NCI-H510A (cell line): ENCODE data around the gene ABCA2.

Source experiments
- DNase-seq: peaks from one replicate; lab custom pipeline; 2025; lab: John Stamatoyannopoulos, UW

ABCA2 gene

DNA sequence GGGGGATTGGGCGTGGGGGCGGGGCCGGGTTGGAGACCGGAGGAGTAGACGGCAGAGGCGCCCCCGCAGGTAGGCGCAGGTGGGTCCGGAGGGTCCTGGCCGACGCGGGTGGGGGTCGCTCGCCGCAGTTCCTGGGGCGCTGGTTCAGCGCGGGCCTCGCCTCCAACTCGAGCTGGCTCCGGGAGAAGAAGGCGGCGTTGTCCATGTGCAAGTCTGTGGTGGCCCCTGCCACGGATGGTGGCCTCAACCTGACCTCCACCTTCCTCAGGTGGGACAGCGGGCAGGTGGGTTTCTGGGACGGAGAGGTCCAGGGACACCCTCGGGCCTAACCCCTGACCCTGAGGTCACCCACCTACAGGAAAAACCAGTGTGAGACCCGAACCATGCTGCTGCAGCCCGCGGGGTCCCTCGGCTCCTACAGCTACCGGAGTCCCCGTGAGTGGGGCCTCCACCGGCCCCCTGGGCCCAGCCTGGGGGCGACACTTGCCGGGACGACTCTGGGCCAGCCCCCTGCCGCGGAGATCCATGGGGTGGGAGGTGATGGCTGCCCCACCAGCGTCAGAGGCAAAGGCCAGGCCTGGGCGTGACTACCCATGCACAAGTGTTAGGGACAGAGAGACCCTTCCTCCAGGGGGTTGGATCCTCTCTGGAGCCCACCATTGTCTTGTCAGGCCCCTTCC, 49.0 kb downstream of the ABCA2 start:
- no peak for DNase-seq

DNA sequence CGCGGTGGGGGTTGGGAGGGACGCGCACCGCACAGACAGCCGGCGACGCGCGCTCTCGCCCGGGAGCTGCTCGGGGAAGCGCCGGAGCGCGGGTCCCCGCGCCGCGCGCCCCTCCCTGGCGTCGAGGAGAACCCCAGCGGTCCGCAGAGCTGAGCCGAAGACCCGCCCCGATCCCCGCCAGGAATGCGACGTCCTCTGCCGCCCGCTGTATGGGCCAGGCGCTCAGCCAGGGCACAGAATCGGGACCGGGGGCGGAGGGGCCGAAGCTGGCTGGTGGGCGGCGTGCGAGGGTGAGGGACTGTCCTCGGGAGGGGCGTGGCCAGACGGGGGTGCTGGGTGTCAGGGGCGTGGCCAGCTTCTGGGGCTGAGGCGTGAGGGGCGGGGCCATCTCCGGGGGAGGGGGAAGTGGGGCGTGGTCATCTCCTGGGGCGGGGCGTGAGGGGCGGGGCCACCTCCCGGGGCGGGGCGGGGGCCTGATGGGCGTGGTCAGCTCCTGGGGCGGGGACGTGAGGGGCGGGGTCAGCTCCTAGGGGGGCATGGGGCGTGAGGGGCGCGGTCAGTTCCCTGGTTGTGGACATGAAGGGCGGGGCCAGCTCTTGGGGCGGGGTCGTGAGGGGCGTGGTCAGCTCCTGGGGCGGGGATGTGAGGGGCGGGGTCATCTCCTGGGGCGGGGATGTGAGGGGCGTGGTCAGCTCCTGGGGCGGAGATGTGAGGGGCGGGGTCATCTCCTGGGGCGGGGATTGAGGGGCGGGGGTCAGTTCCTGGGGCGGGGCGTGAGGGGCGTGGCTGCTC, 49.8 kb downstream of the ABCA2 start:
- no peak for DNase-seq

DNA sequence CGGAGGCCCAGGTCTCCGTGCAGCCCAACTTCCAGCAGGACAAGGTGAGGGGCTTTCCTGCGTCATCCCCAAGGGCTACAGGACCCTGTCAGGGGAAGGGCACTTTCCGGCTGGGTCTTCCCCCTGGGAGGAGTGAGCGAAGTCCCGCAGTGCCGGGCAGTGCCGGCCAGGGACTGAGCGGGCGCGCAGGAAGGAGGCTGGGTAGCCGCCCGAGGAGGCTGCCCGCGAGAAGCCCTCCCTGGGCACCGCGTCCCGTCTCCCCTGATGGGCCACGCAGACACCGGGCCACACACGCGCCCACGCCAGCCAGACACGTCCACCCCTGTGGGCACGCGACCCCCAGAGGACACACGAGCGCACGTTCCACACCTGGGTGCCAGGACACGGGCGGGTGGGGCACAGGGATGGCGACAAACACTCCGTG, 50.4 kb downstream of the ABCA2 start:
- DNase-seq = no peak

DNA sequence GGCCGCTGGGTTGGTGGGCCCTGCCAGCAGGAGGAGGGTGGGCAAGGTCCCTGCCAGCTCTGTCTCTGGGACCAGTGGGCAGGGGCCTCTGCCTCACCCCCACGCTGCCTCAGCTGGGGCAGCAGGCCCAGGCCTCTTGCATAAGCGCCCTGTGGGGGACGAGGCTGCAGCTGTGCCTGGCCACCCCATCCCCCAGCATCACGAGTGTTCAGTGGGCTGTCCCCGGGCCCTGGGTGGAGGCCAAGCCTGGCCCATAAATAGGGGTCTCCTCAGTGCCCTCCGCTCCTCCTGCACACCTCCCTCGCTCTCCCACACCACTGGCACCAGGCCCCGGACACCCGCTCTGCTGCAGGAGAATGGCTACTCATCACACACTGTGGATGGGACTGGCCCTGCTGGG, 50.8 kb downstream of the ABCA2 start, which contains the start of gene PTGDS:
PTGDS (plus strand) TSS at position 282 of the 400 bp plus-strand sequence; CDS start at position 357, 75 bp downstream.
- DNase-seq = no peak

DNA sequence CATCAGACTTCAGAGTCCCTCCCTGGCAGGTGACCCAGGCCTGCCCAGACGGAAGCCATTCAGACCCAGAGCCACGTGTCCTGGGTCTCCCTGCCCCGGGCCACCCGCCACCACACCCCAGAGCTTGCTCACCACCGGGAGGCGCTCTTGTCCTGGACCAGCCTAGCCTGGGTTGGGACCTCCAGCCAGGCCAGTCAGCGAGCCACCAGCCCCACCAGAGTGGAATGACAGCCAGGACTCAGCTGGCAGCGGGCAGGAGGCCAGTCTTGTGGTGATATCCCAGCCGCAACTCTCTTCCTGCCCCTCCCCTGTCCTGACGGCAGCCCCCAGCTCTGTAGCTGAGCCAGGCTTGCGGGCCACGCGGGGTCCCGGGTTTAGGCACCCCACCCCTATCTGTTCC, 52.4 kb downstream of the ABCA2 start:
- DNase-seq = no peak

DNA sequence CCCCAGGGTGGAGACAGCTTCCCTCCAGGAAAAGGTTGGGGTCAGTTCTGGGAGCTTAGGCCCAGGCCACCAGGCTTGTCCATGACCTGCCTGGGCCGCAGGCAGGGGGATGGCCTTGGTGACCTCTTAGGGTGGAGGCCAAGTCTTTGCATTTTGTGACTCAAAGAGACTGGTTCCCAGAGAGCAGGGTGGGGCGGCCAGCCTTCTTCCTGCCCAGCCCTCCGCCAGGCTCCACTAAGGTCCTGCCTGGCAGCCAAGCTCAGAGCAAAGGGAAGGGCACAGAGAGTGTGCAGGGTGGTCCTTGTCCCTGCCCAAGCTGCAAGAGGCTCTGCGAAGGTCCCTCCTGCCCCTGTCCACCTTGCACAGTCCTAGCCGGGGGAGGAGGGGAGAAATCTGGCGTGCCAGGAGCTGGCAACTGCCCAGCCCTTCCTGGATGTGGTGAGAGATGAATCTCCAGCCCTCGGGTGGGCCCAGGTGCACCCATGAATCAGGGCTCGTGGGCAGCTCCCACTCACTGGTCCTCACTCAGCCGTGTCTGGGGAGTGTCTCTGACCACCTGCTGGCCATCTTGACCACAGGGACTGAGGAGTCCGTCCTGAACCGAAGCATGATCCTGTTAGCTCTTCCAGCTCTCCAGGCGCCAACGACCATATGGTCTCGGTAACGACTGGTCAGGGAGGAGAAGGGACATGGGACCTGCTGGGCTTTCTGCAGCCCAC, 53.1 kb downstream of the ABCA2 start:
- no peak for DNase-seq

DNA sequence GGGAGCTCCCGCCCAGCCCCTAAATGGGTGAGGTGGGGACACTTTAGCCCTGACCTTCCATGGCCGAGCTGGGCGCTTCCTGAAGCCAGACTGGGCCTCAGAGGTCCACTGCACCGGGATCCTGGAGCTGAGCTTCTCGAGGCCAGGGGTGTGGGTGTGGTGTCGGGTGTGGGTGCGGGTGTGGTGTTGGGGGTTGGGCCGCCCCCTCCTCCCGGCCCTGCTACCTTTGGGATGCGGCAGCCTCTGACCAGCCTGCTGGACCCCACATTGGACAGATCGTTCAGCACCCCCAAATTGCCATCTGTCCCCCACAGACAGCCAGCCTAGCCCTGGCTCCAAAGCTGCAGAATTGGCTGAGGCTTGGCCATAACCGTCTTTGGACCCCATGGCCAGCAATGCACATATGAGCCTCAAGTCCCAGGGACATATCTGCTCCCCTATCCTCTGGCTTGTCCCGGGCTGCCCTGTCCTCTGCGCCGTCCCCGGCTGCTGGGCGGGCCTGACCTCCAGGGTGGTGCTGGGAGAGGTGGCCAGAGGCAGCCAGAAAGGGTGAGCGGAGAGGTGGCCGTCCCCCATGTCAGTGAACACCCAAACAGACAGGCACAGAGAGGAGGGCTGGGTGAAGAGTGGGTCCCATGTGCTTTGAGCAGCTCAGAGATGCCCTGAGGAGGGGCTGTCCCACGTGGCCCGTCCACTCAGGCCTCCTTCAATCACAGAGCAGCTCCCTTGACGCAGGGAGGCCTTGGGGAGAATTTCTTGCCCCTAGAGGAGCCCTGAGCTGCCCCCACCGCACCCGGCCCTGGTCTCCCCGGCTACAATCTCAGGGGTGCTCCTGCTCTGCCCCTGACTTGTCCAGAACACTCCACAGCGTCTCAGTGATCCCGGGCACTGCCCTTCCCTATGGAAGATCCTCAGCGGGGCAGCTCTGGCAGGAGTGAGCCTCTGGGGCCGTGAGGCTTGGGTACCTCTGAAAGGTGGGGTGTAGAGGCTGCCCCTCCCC, 54.1 kb downstream of the ABCA2 start:
- DNase-seq = no peak

DNA sequence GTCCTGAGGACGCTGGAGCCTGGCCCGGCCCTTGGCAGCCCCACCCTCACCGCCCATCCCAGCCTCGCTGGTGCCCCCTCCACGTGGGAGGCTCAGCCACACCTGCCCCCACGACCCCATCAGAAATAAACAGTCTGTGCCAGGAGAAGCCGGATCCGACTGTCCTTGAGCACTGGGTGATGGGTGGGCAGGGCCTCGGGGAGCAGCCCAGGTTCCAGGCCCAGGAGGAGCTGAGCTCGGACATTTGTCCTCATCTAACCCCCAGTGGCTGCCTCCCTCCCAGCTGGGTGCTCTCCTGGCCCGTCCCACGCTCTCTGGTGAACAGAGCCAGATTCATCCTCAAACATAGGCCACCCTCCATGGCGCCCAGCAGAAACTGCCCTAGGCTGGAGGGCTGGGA, 55.3 kb downstream of the ABCA2 start:
- no peak for DNase-seq

DNA sequence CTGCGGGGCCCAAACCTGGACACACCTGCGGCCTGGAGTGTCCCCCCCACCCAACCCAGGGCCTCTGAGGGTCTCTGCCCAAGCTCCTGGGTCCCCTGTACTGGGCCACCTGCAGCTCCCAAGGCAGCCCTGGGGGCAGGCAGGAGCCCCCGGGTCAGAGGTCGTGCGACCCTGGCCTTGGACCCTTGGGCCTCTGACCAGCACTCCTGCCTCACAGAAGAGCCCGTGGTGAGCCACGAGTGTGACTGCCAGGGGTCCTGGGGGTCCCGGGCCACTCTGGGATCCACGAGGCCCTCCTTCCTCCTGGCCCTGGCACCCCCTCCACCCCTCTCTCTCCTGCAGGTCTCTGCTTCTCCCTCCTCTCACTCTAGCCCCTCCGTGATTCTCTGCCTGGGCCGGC, 55.7 kb downstream of the ABCA2 start:
- DNase-seq = no peak

DNA sequence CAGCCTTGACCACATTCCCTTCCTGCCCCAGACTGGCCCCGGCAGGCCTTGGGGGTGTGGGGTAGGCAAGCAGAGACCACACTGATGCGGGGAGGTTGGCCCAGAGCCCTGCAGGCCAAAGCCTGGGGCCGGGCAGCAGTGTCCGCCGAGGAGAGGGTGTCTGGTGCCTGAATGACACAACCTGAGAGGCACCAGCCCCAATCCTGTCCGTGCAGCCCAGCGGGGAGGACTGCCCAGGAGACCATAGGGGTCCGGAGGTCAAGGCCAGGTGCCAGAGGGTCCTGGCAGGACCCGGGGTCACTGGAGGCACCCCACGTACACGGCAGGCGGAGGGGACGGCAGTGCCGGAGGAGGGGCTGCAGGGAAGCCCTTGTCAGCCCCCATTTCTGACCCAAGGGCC, 56.3 kb downstream of the ABCA2 start:
- no peak for DNase-seq

DNA sequence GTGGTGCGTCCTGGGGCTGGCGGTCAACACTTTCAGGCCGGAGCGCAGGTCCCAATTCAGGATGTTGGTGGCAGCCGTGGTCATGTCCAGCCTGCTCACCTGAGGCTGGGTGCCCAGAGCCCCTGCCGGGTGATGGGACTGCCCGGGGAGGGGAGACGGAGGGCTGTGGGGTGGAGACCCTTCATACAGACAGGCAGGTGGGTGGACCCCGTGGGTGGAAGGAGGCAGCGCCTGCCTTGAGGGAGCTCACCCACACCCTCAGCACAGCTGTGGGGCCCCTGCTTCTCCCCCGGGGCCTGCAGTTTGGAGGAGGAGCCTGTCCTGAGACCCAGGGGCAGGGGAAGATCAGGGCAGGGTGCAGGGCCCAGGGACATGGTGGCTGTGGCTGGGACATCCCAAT, 57.7 kb downstream of the ABCA2 start:
- DNase-seq = no peak

DNA sequence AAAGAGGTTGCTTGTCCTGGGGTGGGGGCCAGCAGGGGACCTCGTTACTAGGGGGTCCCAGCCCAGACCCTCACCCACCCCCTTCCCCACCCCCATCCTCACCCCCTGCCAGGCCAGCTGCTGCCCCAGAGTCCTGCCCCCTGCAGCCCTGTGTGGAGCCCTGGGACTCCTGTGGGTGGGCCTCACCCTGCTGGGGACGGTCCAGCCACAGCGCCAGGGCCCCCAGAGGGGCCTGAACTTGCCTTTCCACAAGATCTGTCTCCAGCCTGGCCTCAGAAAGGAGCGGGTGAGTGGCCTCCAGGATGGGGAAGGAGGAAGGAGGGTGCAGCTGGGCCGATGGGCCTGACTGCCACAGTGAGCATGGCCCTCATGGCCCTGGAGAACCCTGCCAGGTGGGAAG, 58.3 kb downstream of the ABCA2 start:
- DNase-seq = no peak

DNA sequence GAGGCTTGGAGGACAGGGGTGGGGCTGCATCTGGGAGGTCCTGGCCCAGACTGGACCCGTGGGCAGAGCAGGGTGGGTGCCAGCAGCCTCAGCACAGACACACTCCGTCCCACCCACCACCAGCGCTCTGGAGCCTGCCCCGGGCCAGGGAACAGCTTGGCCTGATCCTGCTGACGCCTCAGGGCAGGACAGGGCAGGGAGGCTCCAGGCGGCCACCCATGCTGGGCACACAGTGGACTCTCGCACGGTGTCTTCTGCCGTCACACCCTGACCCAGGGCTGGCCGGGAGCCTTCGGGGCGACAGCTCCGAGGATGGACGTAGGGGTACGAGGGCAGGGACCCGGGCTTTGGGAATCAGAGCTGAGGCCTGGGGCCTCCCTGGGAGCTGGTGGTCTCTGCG, 58.9 kb downstream of the ABCA2 start:
- DNase-seq = no peak

DNA sequence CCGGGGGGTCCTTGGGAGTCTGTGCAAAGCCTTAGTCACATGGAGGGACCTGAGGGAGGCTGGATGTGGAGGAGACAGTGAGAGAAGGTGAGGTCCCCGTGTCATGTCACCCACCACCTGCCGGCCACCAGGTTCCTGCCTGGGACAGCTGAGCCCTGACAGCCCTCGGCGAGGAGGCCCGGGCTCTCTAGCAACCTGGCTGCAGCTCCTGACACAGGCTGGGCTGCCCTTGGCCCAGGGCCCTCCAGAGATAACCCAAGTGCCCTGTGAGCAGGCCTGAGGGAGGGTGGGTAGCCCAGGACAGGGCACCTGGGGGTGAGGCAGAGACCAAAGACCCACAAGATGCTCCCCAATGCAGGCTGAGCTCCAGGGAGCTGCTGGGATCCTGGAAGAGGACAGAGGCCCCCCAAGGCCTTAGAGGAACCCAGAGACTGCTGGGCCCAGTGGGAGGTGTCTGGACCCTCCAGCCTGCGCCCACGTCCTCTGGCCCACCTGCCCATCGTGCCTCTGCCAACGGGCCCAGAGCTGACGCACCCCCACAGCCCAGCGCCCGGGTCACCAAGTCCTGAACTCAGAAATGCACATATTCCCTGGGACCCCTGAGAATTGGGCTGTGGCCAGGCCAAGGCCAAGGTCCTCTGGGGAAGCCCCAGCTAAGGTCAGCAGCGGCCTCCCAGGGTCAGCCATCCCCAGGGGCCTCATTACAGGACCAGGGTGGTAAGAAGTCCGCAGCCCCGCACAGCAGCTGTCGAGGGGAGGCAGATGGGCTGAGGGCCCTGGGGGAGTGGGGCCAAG, 59.5 kb downstream of the ABCA2 start:
- DNase-seq = no peak

DNA sequence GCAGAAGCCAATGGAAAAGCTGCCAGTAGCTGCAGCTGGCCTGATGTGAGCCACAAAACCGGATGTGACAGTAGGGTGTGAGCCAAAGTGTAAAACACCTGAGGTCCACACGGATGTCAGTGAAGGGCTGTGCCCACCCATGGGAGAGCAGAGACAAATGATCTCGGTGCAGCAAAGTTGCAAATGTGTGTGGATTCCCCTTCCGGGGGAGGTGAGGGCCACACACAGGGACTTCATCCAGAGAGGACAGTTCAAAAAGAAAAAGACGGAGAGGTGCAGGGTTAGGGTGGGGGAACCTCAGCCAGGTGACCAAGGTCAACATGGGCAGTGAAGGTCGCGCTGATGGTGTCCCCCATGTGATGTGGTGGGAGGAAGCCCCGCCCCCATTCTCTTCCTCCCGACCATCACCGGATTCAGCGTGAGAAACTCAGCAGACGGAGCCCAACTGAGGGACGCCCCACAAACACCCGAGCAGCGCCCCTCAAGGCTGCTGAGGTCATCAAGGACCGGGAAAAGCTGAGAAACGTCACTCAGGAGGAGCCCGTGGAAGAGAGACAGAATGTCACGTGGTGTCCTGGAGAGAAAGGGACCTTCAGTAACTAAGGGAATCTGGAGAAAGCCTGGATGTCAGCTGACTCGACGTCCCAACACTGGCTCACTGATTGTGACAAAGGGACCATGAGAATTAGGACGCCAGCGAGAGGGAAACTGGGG, 62.1 kb downstream of the ABCA2 start:
- no peak for DNase-seq

DNA sequence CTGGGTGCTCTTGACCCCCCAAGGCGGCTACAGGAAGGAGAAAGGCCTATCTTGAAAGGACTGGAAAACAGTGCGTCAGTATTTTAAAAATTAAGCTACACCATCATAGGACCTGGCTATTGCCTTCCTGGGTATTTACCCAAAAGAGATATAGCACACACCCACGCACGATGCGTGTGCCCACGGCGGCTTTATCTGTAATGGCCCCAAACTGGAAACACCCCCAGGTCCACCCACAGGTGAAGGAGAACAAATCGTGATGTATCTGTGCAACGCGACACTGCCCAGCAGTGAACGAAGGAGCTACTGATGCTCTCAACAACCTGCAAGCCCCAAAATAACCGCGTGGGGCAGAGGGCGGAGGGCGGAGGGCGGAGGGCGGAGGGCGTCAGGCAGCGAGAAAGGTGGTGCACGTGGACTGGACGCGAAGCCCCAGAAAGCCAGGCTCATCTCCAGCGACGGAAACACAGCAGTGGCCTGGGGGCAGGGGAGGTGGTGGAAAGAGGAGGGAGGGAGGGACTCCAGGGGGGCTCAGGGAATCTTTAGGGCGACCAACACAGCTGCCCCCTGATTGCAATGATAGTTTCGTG, 63.1 kb downstream of the ABCA2 start:
- no peak for DNase-seq

DNA sequence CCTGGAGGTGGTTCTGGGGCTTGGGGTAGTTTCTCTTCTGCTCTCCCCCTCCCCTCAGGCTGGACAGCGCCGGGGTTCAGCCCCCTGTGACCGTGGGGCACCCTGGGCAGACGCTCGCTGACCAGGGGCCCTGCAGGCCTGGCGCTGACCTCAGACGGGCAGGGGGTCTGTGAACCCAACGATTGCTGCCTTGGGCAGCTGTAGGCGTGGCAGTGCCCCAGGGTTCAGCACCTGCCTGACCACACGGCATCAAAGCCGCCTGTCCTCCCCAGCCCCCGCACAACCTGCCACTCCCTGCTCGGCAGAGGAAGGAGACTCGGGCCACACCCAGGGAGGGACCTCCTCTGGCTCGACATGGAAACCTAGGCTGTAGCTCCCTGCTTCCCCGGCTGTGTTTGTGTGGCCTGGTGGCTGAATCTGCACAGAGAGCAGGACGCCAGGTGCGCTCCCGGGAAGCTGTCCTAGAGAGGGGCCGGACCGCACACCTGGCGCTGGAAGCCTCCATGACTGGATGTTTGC, 63.8 kb downstream of the ABCA2 start:
- DNase-seq = peak; percentile 78

DNA sequence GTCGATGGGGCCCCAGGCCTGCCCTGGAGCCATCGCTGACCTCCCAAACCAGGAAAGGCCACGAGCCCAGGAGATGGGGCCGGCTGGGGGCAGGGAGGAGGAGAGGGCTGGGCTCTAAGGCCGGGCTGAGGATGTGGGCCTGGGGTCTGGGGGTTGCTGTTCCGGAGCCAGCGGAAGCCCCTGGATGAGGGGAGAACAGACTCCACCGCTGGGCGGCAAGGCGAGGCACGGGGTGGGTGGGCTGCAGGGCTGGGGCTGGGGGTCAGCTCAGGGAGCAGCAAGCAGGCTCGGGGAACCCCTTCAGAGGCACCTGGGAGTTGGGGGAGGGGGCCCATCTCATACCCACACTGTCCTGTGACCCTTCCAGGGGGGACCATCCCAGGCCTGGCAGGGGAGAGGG, 64.3 kb downstream of the ABCA2 start:
- no peak for DNase-seq

DNA sequence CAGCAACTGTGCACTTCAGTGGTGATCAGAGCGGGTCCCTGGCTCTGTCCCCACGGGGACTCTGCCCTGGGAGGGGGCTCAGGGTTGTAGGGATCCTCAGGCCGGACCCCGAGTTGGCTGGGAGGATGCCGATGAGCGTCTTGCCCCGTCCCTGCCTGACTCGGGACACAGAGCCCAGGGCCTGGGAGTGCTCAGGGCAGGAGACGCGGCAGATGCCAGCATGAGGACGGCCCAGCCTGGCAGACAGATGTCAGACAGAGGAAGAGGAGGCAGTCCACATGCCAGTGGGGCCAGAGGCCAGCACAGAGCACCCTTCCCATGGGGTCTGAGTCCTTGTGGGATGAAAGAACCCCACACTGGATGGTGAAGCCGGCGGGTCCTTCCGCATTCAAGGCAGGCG, 64.7 kb downstream of the ABCA2 start:
- no peak for DNase-seq
